CD4-positive, alpha-beta T cell treated with Interleukin-6 at 100 ng/mL for 8 hours (primary cell): ENCODE results near the gene NPAS3.

Experiments
- DNase-seq: peaks from one replicate; pipeline ENCODE4 v3.0.0-alpha.2; 2020; ENCODE audit warnings: mixed read lengths, low spot score

NPAS3 gene

GRCh38 chr14:33516898-33517436 is 578.3 kb downstream of the NPAS3 start:
- DNase-seq, result no peak

DNA sequence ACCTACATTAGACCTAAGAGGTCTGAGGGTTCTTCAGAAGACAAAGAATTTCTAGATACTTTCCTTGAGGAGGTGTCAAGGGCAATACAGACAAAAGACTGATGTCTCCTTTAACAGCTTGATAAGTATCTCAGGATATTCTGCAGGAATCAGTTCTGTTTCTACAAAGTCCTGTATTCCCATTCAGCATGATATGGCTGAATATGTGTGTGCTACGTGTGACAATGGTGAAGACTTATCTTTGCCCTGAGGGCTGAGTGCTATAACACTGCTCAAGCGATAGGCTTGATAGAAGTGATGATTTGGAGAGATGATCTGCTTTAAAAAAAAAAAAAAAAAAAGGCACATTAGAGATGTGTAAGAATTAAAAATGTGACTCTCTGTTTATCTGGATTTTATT is 582.5 kb downstream of the NPAS3 start:
- DNase-seq, result no peak

DNA sequence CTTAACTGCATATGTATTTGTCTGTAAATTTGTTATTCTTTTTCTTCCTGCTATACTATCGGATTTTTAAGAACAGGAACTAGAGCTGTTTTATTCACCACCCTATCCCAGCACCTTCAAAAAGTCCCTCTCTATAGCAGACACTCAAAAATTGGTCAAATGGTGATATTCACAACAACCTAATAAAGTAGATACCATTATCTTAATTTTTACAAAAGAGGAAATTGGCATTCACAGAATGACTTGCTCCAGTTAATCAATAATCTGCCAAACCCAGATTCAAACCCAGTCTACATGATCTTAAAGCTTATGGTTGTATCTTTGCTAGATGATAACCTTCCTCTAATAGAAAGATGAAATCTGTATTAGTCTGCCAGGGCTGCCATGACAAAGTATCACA is 585.6 kb downstream of the NPAS3 start:
- no peak for DNase-seq

GRCh38 chr14:33525626-33526025 is 586.9 kb downstream of the NPAS3 start:
- no peak for DNase-seq

DNA sequence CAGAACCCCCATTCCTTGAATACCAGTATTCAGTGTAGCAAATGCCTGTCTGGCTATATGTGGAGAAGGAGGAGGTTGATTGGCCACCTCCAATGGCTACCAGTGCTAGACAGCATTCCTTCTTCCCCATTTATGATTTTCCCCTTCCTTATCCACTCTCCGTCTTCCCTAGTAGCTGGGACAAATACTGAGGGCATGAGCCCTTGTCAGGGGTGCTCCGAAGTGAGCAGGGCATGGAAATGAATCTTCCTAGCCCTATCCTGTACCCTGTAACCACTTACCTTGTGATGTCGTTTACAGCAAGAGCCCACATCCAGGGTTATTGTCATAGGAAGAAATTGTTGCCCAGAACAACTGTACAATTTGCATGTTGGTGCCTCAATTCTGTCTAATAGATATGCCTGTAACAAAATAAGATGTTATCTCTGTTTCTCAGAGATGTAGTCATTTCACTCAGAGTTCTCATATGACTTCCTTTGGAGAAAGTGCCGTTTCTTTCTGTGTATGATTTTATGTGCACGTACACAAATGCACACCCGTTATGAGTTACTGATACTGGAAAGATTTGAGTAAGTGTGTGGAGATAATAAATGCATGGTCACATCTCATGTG is 588.5 kb downstream of the NPAS3 start:
- no peak for DNase-seq

DNA sequence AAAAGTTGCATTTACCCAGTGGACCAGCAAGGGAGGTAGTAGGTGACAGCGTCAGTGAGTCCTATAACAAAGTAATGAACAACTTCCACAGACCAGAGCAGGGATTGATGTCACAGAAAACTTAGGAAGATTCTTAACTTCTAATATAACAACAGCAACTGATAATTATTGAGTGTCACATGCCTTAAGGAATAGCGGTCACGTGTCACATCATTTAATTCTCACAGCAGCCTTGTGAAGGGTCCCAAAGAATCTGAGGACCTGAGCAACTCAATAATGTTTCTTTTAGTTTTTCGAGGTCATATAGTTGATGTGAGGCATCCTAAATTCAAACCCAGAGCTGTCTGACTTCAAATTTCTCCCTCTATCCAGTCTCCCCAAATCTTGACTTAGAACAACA is 590.0 kb downstream of the NPAS3 start:
- DNase-seq, result no peak

- no peak for DNase-seq
These were observed 591.4 kb downstream of the NPAS3 start for GRCh38 chr14:33529787-33530757.

- DNase-seq, result no peak
These were observed 593.9 kb downstream of the NPAS3 start for GRCh38 chr14:33532553-33532952.

- no peak for DNase-seq
These were observed 595.4 kb downstream of the NPAS3 start for GRCh38 chr14:33534104-33534503.

DNA sequence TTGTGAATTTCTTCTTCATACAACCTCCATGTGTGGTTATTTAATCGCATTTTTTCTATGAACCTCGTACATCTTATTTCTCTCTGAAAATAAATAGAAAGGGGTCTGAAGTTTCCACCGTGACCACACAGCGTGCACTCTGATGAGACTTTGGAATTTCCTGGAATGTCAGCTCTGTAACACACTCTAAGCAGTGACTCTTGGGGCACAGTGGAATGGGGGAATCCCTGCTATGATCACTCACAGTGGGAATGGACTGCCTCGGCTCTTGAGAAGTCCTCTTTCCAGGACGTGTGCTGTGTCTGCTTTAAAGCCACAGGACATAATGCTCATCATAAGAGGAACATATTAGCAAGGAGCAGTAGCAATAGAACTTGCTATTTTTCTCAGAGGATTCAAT is 596.0 kb downstream of the NPAS3 start:
- DNase-seq, result no peak

- no peak for DNase-seq
These were observed 601.3 kb downstream of the NPAS3 start for GRCh38 chr14:33539918-33540357.

DNA sequence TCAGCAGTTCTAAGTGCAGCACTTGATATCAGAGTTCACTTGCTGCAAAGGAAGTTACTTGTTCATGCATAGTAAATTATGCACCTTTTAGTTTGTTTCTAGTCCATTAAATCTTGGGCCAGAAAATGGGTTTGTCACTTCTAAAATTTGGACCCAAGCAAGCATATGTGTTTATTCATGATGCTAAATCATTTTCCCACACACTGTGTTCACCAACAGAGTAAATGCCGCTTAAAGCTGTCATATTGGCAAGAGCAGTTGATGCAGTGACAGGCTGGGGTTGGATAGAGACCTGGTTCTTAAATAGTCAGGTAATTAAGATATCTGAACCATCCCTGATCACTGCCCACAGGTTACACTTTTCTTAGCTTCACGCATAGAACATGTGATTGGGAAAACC is 602.5 kb downstream of the NPAS3 start:
- DNase-seq, result no peak

DNA sequence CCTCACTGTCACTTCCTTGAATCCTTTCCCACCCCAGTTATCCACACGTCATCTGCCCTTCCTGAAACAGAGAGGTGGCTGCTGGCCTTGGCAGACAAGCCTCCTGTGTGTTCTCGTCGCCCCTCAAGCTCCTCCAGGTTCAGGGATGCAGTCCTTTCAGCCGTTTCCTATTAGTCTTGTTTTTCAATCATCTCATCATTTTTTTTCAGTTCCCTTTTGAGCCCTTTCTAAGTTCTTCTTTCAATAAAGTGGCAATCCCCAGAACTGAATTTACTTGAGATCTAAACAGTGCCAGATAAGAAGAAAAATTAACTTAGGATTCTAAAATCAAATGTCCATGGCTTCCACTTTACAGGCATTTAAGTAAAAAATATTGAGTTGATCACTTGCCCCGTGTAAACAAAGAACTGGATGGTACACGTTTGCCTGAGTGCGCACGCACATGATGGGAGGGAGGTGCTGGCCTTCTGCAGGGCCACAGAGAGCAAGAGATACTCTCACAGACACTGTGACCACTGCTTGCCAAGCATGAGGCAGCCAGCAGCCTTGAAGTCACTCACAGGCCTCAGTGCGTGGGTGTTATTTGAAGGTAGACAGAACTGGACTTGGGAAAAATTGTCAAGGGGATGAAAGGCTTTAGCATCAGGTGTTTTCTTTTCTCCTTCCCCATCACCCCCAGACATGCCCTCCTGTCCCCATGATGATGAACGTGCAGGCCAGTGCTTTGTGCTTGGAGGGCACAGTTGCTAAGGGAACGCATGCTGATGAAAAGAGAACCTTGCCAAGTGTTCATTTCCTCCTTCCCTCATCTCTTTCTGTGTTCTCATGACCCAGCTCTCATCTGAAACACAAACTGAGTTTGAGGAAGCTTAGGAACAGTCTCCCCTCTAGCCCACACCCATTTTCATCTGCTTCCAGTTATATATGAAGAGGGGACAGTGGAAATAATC is 603.9 kb downstream of the NPAS3 start:
- no peak for DNase-seq

DNA sequence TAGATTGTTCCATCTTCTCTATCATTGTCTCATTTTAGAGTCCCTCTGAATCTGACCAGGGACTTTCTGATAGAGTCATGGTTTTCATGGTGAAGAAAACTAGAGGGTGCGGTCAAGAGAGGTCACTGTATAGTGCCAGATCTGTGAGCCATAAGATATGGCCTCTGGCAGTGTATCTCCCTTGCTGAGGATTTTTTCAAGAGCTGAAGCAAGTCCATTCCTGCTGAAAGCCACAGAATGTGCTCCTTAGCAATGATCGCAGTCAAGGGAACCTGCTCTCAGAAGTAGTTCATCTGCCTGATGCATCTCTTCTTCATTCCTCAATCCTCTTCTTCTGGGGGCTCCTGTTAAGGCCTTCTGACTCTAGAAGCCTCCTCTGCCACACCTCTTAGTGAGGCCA is 607.0 kb downstream of the NPAS3 start:
- no peak for DNase-seq

- no peak for DNase-seq
These were observed 609.9 kb downstream of the NPAS3 start for GRCh38 chr14:33548606-33549005.

- no peak for DNase-seq
These were observed 613.3 kb downstream of the NPAS3 start for GRCh38 chr14:33551963-33552362.

- DNase-seq, result no peak
These were observed 615.1 kb downstream of the NPAS3 start for GRCh38 chr14:33553706-33554278.

DNA sequence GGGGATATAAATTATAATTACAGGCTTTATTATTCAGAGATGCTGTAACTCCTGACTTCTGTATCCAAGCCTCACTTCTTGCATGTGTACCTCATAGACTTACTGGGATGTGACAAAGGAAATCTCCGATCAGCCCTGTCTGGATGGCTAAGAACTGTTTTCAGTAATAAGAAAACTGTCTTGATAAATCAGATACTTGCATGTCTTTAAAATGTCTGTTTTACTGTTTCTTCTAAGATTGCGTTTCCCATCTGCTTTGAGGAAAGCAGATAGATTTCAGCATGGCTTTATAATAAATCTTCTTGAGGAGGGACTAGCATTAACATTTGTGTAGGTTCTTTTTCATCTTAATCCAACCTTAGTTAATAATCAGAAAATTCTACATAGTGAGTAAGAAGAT is 616.3 kb downstream of the NPAS3 start:
- no peak for DNase-seq

DNA sequence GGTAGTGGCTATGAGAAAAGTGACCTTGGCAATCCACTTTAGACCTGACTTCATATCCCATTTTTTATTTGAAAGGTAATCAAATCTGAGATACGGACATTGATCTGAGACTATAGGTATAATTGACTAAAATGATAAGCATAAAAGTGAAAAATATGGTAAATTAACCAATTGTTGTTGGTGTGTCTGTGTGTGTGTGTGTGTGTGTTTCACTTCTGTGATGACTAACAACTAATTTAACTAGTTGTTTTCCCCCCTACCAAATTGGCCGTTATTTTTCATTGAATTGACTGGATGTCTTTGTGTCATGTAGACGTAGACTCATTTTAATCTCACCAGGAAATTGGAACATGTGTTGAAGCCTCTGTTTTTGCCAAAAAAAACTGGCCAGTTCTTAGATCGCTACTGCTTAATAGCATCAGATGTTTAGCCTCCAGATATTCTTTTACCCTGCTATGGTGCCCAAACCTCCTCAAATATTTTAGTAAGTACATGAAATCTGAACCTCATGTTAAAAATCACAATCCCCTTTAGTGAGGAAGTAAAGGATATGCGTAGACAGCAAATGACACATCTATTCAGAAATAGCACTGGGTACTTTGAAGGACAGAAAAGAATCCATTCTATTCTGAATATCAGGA is 617.2 kb downstream of the NPAS3 start:
- no peak for DNase-seq

DNA sequence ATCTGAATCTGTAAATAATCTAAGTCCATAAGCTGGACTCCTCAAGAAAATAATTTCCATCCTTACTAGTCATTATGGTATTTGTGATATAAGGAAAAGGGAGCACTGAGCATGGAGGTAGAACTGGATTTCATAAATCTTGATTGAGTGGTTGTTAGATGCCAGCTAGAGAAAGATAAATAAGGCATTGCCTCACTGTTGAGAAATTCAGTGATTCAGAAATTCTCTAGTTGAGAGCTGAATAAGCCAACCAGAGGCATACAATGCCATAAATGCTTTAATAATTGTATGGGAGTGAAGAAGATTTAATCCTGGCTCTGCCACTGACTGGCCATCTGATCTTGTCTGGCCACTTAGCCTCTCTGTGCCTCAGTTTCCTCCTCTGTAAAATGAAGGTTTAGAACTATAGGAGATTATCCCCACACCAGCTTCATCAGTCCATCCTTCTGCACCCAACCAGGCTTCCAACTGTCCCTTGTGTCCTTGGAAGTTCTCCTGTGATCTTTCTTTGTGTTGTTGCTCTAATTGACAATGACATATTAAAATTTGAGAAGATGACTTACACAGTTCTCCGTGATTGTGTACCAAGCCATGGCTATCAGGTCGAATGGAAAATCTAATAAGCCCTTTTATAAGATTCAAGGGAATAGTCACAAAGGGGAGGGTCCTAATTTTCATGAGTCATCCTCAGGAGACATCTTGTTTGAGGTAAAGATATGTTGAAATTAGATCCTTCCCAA is 617.9 kb downstream of the NPAS3 start:
- DNase-seq, result no peak
